Stimulated activated CD4-positive, alpha-beta T cell treated with anti-CD3 and anti-CD28 coated beads, Interleukin-2, amount 100 ng/mL, for 4 hours (primary cell): ENCODE measurements around the gene TRNAU1AP.
"Not testable (repeated sequence)": the region's sequence is repeated elsewhere in the genome, so short reads cannot be mapped to it uniquely, and the experiment has no call there.

Experiments used
- DNase-seq: peaks from one replicate; pipeline ENCODE4 v3.0.0-alpha.2; 2020; ENCODE audit warnings: low read depth

The TRNAU1AP gene

DNA sequence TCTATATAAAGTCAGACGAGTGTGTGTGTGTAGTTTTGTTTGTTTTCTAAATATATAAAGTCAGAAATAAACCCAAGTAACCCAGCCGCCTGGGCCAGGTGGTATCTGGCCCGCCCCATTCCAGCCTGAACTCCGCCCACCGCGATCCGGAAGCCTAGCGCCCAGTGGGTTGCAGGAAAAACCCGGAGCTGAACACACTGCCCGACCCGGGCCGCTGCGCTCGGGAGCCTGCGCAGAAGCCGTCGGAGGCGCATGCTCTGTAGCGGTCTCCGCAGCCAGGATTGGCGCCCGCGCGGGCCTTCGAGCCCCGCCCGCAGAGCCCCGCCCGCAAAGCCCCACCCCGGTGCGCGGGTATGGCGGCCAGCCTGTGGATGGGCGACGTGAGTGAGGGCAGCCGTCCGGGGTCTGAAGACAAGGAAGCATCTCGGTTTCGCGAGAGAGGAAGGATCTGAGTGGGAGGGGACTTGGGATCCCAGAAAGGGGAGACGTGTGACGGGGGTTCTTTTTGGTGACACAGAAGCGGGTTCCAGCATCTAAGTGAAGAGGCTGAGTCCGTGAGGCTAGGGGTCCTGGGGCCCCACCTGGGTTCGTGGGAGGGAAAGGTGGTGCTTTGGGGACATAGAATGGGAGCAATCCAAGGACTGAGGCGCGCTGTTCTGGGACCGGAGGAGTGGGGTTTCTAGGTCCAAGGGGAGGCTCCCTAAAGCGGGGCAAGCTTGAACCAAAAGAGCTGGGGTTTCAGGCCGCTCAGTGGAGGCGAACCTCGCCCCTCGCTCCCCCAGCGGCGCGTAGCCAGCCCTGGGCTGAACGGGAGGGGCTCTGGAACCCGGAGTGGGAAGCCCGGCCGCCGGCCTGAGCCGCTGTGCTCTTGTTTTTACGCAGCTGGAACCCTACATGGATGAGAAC, at the start of gene TRNAU1AP:
Gene TRNAU1AP (plus strand): TSS at position 328 of the 906 bp plus-strand sequence. CDS start 26 bp downstream, at position 354.
- DNase-seq = peak; percentile 96

DNA sequence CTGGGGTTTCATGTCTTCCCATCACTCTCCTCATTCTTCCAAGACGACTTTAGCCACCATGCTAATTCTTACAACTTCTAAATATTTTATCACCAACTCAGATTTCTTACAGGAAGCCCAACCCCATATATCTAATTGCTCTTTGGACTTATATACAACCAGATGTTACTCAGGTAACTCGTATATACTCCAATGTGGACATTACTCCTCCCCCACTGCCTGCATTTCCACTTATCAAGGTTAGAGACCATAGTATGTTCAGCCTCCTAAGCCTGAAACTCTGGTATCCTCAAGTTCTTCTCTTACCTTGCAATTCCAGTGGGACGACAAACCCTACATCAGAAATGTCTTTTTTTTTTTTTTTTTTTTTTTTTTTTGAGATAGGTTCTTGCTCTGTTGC, 49.8 kb upstream of the TRNAU1AP start:
- DNase-seq = no peak

DNA sequence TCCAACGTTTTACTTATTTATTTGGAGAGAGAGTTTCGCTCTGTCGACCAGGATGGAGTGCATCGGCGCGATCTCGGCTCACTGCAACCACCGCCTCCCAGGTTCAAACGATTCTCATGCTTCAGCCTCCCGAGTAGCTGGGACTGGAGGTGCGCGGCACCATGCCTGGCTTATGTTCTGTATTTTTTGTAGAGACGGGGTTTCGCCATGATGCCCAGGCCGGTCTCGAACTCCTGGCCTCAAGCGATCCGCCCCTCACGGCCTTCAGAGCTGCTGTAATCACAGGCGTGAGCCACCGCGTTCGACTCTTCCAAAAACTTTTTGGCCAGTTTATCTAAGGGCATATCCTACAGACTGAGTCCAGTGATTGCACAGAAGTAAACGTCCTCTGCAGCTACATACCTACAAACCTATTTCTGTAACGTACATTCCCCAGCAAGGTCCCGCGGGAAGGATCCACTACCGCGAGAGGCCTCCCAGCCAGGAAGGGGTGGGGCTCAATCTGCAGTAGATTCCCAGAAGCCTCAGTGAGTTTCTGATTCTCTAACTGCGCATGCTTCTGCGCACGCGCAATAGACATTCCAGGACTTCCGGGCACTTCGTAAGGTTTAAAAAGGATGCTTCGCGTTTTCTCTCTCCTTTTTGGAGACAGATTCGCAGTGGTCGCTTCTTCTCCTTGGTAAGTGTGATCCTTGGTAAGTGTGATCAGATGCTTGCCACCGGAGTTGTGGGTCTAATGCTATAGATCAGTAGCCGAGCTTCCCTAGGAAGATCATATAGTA, 47.3 kb upstream of the TRNAU1AP start, which contains the start of gene RCC1:
Gene RCC1 (plus strand): TSS at position 638 of the 782 bp plus-strand sequence. CDS start 23,824 bp downstream, outside the sequence.
- DNase-seq = peak; percentile 93

DNA sequence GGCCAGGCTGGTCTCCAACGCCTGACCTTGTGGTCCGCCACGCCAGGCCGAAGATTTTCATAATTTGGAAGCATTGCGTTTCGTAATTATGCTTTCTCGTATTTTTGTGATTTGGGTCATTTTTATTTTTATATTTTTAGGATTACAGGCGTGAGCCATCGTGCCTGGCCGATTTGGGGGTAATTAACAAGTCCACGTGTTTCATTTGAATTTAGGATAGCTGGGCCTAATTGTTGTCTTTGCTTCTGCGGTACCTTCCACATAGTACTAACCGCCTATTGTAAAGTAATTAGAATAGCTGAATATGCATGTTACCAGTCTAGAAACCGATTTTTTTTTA, 46.0 kb upstream of the TRNAU1AP start:
- DNase-seq = no peak

DNA sequence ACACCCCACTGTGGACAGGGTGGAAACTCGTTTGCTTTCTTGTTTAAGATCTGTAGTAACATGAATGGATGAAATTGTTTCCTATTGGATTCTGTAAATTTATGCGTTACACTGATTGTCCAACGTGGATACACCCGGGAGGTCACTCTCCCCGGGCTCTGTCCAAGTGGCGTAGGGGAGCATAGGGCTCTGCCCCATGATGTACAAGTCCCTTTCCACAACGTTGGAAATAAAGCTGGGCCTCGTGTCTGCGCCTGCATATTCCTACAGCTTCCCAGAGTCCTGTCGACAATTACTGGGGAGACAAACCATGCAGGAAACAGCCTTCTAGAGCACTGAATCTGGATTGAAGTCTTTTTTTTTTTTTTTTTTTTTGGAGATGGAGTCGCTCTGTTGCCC, 45.6 kb upstream of the TRNAU1AP start:
- DNase-seq = no peak

DNA sequence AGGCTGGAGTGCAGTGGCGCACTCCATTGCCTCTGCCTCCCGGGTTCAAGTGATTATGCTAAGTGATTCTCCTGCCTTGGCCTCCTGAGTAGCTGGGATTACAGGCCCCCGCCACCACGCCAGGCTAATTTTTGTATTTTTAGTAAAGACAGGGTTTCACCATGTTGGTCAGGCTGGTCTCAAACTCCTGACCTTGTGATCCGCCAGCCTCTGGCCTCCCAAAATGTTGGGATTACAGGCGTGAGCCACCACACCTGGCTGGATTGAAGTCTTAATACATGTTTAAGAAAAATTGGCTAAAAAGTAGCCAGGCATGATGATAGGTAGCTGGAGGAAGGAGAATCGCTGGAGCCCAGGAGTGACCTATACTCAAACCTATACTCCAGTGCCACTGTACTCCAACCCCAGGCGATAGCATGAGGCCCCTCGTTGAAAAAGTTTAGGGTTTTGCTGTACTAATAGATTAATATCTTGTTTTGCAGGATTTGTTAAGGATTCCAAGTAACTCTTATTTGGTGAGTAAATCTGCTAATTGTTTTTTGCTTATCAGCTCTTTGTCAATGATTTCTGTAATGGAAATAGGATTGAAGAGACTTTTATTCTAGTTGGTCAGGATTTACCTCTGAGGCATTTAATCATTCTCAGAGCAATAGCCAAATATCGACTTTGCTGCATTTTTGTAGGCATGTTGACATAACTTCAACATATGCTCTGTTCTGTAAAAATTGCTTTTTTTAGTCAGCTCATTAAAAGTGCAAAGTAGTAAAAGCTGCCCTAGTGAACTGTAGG, 45.0 kb upstream of the TRNAU1AP start:
- no peak for DNase-seq

DNA sequence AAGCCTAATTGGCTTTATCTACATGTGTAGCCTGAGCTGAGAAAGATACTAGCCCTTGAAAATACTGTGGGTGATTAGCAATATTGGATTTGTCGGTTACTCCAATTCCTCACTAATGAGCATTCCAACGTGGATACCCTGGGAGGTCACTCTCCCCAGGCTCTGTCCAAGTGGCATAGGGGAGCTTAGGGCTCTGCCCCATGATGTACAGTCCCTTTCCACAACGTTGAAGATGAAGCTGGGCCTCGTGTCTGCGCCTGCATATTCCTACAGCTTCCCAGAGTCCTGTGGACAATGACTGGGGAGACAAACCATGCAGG, 44.5 kb upstream of the TRNAU1AP start:
- no peak for DNase-seq

DNA sequence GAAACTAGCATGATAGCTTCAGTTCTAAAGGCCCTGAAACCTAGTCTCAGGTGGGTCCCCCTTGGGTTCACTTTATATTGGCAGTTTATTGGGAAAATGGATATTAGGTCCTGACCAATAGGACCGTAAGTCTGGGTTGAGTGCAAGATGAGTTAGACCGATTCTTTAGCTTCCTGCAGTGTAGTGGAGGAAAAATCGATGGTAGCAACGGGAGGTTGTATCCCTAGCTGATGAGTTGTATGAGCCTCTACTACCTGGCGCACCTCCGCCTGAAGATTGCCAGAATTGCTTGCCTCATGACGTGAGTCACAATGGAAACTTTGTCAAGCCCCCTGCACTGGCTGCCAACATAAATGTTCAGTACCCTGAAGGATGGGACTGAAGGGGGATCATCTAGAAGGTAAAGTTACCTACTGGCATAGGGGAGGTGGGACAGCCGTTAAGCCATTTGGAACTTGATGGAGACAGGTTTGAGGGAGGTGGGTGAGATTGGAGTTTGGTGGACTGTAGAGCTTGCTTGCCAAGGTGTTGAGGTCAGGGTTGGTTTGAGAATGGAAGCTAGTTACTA, 43.1 kb upstream of the TRNAU1AP start:
- DNase-seq = no peak

DNA sequence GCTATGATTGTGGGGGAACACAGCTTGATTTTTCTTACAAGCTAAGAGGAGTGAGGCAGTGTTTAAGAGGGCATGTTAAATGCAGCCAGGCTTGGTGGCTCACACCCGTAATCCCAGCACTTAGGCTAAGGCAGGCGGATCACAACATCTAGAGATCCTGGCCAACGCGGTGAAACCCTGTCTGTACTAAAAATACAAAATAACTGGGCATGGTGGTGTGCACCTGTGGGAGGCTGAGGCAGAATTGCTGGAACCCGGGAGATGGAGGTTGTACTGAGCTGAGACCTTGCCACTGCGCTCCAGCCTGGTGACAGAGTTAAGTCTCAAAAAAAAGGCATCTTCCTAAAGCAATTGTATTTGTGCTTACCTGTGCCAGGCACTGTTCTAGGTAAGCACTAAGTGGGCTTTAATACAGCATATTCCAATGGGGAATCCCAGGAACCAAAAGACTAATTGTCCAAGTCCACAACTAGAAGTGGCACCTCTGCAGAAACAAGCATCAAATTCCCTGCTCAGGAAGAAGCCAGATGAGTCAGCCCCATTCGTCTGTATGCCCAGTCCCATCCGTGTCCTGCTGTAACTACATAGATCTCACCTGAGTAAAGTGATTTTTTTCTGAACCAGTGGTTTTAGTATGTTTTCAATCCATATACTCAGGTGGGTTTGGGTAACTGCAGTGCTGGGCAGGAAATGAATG, 42.5 kb upstream of the TRNAU1AP start:
- no peak for DNase-seq

DNA sequence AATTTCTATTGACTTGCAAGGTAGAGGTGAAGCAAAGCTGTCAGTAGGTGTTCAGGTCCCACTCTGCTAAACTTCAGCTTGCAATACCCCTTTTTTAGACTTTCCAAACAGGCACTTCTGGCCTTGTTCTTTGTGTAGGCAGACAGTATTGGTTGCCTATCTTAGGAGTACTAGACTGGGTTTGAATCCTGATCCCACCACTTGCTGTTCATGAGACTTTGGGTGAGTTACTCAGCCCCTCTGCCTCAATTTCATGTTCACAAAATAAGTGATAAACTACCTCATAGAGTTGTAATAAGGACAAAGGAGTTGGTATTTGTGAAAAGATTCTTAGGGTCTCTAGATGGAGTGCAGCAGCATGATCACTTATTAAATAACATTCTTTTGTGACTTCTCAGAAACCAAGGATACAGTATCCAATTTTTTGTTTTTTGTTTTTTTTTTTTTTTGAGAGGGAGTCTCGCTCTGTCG, 41.9 kb upstream of the TRNAU1AP start:
- no peak for DNase-seq

DNA sequence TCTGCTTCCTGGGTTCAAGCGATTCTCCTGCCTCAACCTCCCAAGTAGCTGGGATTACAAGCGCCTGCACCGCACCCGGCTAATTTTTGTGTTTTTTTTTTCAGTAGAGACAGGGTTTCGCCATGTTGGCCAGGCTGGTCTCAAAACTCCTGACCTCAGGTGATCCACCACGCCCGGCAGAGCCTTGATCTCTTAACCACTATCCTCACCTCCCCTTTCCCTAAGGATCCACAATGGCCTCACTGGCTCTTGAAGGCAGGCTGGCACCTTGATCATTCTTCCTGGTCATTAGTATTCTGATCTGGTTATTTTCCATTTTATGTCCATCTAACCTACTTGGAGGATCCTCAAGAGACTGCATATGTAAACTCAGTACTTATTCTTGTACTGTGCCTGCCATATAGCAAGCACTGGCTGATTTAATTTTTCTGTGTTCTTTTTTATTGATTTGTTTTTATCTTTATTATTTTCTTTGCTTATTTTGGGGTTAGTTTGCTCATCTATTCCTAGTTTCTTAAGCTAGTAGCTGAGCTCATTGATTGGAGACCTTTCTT, 40.8 kb upstream of the TRNAU1AP start:
- no peak for DNase-seq

DNA sequence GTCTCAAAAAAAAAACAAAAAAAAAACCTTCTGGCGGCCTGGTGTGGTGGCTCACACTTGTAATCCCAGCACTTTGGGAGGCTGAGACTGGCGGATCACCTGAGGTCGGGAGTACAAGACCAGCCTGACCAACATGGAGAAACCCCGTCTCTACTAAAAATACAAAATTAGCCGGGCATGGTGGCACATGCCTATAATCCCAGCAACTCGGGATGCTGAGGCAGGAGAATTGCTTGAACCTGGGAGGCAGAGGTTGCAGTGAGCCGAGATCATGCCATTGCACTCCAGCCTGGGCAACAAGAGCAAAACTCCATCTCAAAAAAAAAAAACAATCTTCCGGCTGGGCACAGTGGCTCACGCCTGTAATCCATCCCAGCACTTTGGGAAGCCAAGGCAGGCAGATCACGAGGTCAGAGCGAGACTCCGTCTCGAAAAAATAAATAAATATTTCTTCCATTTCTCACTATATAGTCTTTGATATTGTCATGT, 38.4 kb upstream of the TRNAU1AP start:
- not testable (repeated sequence) for DNase-seq

DNA sequence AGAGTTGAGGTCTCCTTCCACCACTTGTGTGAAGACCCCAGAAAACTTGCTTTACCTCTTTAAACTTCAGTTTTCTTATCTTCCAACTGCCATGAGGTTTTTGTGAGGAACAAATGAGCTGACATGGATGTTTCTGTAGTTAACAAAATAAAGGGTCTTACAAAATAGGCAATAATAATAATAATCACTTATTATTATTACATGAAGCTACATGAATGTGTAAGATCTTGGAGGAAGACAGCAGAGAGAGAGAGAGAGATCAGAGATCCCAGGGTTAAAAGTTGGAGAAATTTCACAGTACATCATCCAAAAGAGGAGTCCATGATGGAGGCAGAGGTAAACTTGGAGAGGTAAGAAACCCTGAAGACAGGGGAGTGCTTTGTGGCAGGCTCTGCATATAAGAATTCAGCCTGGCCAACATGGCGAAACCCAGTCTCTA, 36.3 kb upstream of the TRNAU1AP start:
- DNase-seq = no peak

DNA sequence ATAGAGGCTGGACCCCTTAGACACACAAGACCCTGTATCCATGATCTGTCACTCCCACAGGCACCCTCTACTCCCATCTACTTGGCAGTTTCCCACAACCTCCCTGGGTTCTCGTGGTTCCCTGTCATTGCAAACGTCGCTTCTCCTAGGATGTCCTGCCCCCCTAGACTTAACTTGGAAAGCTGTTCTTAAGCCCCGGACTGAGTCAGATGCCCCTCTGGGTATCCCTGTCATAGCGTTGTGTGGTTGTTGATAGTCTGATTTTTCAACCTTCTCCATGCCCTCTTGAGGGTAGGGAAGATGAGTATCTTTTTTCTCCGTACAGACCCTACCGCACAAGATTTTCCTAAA, 35.3 kb upstream of the TRNAU1AP start:
- no peak for DNase-seq

DNA sequence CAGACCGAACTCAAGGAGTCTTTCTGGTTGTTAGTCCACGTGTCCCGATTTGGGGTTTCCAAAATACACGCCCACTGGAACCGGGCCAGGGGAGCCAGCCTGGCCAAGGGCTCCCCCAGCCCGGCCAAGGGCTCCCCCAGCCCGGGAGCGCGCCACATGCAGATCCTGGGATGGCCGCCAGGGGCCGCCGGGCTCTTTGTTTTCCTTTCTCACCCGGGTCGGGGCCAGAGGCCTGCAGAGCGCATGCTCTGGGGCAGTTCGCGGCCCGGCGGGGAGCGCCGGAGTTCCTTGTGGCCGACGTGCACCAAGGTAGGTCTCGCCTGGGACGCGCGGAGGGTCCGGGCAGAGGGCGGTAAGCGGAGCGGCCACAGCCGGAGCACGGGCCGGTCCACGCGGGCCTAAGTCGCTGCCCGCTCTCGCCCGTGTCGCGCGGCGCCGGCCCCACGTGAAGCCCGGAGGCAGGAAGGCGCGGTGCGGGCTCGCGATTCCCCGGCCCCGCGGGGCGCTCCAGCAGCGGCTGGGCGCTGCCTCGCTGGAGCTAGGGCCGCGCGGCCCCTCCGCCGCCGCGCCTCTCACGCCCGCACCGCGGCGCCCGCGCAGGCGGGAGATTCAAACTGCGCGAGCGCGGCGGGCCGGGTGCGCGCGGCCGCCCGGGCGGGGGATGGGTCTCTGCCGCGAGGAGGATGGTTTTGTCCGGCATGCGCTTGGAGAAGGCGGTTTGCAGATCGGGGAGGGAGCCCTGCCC, 34.7 kb upstream of the TRNAU1AP start:
- DNase-seq = peak; percentile 83

DNA sequence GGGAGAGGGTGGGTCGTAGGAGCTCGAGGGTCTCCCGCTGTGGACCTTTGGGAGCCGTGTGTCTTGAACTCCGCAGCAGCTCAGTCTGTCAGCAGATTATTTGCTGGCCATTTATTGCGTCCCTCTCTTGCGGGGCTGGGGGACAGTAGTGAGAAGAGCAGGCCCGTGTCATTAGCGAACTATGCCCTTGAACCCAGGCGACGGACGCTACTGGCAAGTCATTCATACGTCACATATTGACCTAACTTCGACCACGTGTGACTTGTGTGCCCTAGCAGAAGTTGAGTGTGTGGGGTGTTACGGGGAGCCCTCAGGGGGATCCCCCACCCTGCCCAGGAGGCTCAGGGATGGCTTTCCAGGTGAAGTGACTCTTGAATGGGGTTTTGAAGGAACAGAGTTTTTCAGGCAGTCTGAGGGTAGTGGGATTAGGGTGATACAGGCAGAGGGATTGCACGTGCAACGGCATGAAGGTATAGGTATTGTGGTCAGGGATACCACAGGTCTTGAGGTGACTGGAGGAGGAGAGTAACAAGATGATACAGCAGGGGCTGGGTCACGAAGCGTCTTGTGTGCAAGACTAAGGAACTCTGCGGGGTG, 34.0 kb upstream of the TRNAU1AP start:
- DNase-seq = no peak

DNA sequence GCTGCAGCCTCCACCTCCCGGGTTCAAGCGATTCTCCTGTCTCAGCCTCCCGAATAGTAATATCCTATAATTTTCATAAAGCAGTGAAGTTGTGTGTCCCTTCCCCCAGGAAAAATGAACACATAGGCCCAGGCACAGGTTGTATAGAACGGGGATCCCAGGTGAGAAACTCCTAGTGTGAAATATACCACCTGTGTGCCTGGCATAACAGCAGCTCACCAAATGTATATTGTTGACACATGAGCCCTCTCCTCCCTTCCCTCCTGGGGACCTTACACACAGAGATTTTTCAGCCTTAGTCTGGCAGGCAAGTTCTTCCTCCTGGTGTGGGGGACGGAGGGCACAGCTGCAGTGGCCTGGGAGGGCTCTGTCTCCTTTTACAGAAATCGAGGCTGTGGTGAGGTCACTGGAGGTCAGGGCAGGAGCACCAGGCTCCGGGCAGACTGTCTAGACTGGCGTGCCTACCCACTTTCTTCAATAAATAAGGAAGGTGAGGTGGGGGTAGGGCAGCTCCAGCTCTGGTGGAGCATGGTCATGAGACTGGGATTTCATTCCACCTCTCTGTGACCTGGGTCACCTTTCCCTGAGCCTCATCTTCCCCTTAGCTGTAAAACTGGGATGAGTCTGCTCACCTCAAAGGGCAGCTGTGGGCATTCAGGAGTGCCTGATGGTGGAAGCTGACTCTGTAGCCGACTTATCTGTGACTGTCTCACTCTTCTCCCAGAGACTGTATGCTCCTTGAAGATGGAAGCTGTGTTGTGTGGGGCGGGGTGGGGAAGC, 32.7 kb upstream of the TRNAU1AP start:
- DNase-seq = no peak

DNA sequence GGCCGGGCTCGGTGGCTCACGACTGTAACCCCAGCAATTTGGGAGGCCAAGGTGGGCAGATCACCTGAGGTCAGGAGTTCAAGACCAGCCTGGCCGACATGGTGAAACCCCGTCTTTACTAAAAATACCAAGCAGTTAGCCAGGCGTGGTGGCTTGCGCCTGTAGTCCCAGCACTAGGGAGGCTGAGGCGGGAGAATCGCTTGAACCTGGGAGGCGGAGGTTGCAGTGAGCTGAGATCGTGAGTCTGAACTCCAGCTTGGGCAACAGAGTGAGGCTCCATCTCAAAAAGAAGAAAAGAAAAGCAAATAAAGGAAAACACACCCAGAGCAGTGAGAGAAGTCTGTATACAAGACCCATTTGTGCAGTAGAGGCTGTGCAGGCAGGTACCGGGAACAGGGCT, 32.1 kb upstream of the TRNAU1AP start:
- DNase-seq = not testable (repeated sequence)
